Eye (tissue), 1 donor: Measurements from ENCODE around the gene GFY.
A peak's percentile ranks its signal among the peaks of the same experiment; 100 is the strongest.

Source experiments
- DNase-seq: peaks from one replicate; pipeline ENCODE4 v3.0.0-alpha.2; 2015

Gene GFY

GRCh38 chr19:49473868-49474541, 48.8 kb downstream of the GFY start, which contains the start of gene FLT3LG:
Gene FLT3LG (plus strand): TSS chr19:49474215. CDS start chr19:49474640, 425 bp downstream.
- DNase-seq, result peak; percentile 82

GRCh38 chr19:49474542-49474924, 49.3 kb downstream of the GFY start:
- peak; percentile 56 for DNase-seq

GRCh38 chr19:49475191-49475917, 50.2 kb downstream of the GFY start:
- DNase-seq, result no peak

- DNase-seq, result peak; percentile 89
Measured at GRCh38 chr19:49475995-49476880, 51.0 kb downstream of the GFY start.
